Muscle of leg (tissue), 11 donors: Measurements from ENCODE around the gene RRAD. TPM values are rescaled to one million over a fixed set of nuclear protein-coding genes. Genes with fewer than 3 reads are reported as not detected.

Experiments
- DNase-seq: peaks from one replicate; pipeline ENCODE4 v3.0.0; 2013
- H3K27ac ChIP-seq: one replicate; pipeline ENCODE4 v1.5.1; 2013; ENCODE audit warnings: mild to moderate bottlenecking, low read length, control low read depth
- H3K27me3 ChIP-seq: one replicate; pipeline ENCODE4 v1.6.1; 2013; ENCODE audit warnings: low read length; ENCODE audit not compliant: control insufficient read depth, insufficient read depth
- H3K36me3 ChIP-seq: one replicate; pipeline ENCODE4 v1.6.1; 2013; ENCODE audit warnings: low read length; ENCODE audit not compliant: control insufficient read depth, insufficient read depth
- H3K4me1 ChIP-seq: one replicate; pipeline ENCODE4 v1.6.1; 2013; ENCODE audit warnings: low read length; ENCODE audit not compliant: control insufficient read depth, insufficient read depth
- H3K4me3 ChIP-seq: one replicate; pipeline ENCODE4 v1.5.1; 2013; ENCODE audit warnings: low read length, control low read depth
- H3K9me3 ChIP-seq: replicated peaks from 2 replicates; pipeline ENCODE4 v1.6.1; 2013; ENCODE audit warnings: low read depth, low read length; ENCODE audit not compliant: control insufficient read depth
- WGBS: methylation state at CpG from one replicate; pipeline ENCODE4 v1.1.5; 2013; ENCODE audit warnings: missing lambda C conversion rate; ENCODE audit not compliant: insufficient coverage; 5-methylcytosine and 5-hydroxymethylcytosine counted together
- polyA plus RNA-seq, 8 donors: library from polyadenylated mRNA; unstranded; fragments of 120-200 nt; gene quantifications; one replicate each; pipeline versions ENCODE4 v1.2.1 to v1.2.3, GENCODE V29; 2013; ENCODE audit warnings: inconsistent platforms in 1 of 8, low replicate concordance in 1 of 8; ENCODE audit not compliant: insufficient read length in 8 of 8, insufficient read depth in 1 of 8
- total RNA-seq: library from RNA; stranded (reverse); fragments of 120-200 nt; gene quantifications from one replicate; pipeline ENCODE4 v1.2.4, GENCODE V29; 2013

The RRAD gene
- total and polyA plus RNA-seq, 9 donors: 6.0 to 10.7 (median 8.3) TPM

DNA sequence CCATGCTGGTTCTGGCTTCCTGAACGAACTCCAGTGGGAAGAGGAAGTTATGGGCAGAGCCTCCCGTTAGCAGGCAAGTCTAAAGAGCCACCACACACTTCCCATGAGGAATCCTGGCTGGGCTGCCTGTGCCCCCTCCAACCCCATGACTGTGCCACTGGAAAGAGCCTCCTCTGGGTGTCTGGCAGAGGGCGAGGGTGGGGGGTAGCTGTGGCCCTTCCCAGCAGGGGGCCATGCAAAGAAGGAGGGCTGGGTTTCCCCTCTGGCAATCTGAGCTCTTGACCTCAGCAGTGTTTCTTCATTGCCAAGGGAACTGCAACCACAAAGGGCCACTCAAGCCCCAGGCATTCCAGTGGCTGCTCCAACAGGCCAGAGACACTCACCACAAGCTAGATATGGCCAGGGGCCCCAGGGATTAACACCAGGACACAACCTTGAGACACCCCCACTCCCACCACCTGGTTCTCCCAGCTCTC is 1.7 kb upstream of the RRAD start:
- H3K27me3 ChIP-seq: peaks cover 49% of the 10 kb centered on the region
- 45% methylated on average over 2 of the region's 3 CpGs for WGBS
- H3K27ac ChIP-seq: peak overlapping the region; percentile 81
- H3K9me3 ChIP-seq: no peaks in the 10 kb centered on the region
- H3K4me1 ChIP-seq: peaks cover 54% of the 10 kb centered on the region
- peaks cover 11% of the 10 kb centered on the region for H3K36me3 ChIP-seq
- no peak for DNase-seq
- no peak overlapping the region for H3K4me3 ChIP-seq

DNA sequence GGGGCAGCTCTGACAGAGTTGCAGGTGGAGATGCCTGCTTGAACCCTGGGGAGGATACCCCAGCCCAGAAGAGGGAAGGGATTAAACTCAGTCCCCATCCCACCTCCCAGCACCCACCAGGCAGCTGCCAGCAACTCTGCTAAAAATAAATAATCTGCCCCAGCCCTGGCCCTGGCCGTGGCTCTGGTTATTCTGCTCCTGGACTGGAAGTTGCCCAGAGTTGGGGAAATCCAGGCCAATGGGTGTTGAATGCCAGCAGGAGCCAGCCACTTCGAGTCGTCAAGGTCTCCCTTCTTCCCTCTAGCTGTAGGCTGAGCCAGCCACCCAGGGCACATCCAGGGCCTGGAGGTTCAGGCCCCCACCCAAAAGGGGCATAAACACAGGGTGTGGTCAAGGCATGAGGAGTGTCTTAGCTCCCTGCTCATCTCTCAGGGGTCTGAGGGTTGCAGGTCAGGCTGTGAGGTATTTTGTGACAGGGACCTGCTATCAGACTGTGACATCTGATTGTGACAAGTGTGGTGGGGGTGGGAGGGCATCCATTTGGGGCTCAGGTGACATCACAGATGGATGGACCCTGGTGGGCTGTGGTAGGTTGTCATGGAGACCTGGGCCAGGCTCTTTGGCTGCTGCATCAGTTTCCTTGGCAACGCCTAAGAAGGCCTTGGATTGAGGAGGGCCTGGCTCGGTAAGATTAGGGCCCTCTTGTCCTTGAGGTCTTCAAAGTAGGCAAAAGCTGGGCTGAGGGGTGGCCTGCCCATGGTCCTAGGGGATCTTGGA is 1.0 kb upstream of the RRAD start:
- Histone ChIP-seq H3K36me3 (peaks cover 11% of the 10 kb centered on the region), H3K4me1 (peaks cover 57% of the 10 kb centered on the region), H3K27me3 (peaks cover 55% of the 10 kb centered on the region), H3K9me3 (no peaks in the 10 kb centered on the region), H3K4me3 (no peak overlapping the region), H3K27ac (peak overlapping the region; percentile 81)
- WGBS: 70% methylated on average over 2 of the region's 5 CpGs
- DNase-seq: no peak

DNA sequence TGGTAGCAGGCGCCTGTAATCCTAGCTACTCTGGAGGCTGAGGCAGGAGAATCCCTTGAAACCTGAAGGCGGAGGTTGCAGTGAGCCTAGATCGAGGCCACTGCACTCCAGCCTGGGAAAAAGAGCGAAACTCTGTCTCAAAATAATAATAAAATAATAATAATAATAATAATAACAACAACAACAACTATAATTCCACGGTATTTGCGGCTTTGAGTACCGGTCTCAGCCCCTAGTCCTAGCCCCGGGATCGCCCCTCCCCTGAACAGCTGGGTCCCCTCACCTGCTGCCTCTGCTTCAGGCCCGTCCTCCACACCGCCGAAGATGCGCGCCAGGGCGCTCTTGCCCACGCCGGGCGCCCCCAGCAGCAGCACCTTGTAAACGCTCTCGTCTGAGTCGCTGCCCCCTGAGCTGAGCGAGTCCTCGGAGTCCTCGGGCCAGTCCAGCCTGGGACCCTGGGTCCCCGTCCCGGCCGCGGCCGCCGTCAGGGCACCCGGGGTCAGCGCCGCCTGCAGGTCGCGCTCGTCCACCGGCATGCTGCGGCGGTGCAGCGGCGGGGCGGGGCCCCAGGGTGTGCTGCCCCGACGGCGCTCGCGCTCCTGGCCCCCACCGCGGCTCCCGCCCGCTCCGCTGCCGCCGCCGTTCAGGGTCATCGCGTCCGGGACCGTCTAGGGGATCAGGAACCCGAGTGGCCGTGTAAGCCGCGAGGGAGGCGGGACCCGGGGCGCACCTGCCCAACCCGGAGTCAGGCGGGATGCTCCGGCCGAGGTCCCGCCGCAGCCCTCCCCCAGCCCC is 611 bp downstream of the RRAD start:
- H3K9me3 ChIP-seq: no peaks in the 10 kb centered on the region
- H3K27me3 ChIP-seq: peaks cover 66% of the 10 kb centered on the region
- H3K4me3 ChIP-seq: peak overlapping the region; percentile 33
- no peak for DNase-seq
- H3K27ac ChIP-seq: peak overlapping the region; percentile 51
- WGBS: 2% methylated on average over 66 of the region's 72 CpGs
- H3K36me3 ChIP-seq: peaks cover 7% of the 10 kb centered on the region
- peaks cover 67% of the 10 kb centered on the region for H3K4me1 ChIP-seq

DNA sequence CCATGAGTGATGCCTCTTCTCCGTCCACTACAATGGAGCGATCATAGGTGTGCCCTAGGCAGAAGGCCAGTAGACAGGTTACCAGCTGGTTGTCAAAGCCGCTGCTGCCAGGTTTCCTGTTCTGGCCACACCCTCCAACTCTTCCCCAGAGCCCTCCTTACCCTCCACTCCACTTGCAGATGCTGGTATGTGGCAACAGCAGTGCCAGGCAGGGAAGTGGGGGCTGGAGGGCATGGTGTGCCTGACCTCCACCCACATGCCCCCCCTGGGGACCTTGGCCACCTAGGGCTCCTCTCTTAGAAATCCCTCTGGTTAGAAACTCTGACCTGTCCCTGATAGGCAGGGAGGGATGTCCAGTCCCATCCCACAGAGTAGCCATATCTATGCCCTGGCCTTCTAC is 1.5 kb downstream of the RRAD start:
- Histone ChIP-seq H3K9me3 (no peaks in the 10 kb centered on the region), H3K4me3 (no peak overlapping the region), H3K4me1 (peaks cover 76% of the 10 kb centered on the region), H3K27me3 (peaks cover 68% of the 10 kb centered on the region), H3K27ac (no peak overlapping the region), H3K36me3 (peaks cover 7% of the 10 kb centered on the region)
- DNase-seq: no peak
- WGBS: 88% methylated on average over 2 of the region's 3 CpGs

DNA sequence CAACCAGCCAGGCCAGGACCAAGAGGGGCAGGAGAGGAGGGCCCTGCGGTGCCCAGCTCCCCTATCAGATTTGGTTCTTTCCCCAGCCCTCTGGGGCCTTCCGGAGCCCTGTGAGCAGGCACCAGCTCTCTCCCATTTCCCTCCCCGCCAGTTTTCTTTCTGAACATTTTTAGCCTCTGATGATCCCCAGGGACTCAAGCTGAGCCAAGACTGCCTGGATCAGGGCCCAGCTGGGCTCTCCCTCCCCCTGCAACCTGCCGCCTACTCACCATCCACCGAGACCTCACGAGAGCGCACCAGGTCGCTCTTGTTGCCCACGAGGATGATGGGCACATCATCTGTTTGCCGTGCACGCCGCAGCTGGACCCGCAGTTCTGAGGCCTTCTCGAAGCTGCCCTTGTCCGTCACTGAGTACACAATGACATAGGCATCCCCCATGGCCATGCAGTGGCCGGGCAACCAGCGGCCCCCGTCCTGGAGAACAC is 2.0 kb downstream of the RRAD start:
- peaks cover 7% of the 10 kb centered on the region for H3K36me3 ChIP-seq
- H3K4me3 ChIP-seq: no peak overlapping the region
- 54% methylated on average over 18 of the region's 18 CpGs for WGBS
- DNase-seq: no peak
- no peaks in the 10 kb centered on the region for H3K9me3 ChIP-seq
- H3K27ac ChIP-seq: peak overlapping the region; percentile 13
- H3K4me1 ChIP-seq: peaks cover 73% of the 10 kb centered on the region
- H3K27me3 ChIP-seq: peaks cover 68% of the 10 kb centered on the region

DNA sequence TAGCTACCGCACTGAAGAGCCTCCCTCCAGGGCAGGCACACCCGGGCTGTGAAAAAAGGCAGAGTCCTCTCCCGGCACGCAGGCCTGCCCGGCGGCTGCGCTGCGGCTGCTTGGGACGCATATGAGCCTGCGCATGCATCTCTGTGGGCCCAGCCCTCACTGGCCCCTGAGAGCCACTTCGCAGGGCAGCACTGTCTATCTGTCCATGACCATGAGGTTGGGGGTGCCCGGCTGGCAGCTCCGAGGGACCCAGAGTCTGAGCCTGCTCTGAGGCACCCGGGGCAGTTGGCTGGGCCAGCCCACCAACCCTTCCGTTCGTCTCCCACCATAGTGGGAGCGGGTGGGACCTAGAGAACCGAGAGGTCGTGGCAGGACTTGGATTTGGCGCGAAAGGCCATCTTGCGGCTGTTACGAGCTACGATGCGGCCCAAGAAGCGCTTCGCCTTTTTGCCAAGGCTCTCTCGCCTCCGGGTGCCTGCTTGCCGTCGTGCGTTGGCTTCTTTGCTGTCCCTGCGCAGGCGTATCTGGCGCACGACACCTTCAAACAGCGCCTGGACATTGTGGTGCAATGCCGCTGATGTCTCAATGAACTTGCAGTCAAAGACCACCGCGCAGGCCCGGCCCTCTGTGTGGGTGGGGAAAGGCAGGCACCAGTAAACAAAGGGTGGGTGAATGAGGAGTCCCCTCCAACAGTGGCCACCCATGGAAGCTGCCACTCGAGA is 3.4 kb downstream of the RRAD start:
- H3K4me3 ChIP-seq: no peak overlapping the region
- H3K36me3 ChIP-seq: peaks cover 7% of the 10 kb centered on the region
- H3K27me3 ChIP-seq: peaks cover 65% of the 10 kb centered on the region
- no peaks in the 10 kb centered on the region for H3K9me3 ChIP-seq
- H3K27ac ChIP-seq: no peak overlapping the region
- no peak for DNase-seq
- H3K4me1 ChIP-seq: peaks cover 60% of the 10 kb centered on the region
- 66% methylated on average over 42 of the region's 42 CpGs for WGBS

DNA sequence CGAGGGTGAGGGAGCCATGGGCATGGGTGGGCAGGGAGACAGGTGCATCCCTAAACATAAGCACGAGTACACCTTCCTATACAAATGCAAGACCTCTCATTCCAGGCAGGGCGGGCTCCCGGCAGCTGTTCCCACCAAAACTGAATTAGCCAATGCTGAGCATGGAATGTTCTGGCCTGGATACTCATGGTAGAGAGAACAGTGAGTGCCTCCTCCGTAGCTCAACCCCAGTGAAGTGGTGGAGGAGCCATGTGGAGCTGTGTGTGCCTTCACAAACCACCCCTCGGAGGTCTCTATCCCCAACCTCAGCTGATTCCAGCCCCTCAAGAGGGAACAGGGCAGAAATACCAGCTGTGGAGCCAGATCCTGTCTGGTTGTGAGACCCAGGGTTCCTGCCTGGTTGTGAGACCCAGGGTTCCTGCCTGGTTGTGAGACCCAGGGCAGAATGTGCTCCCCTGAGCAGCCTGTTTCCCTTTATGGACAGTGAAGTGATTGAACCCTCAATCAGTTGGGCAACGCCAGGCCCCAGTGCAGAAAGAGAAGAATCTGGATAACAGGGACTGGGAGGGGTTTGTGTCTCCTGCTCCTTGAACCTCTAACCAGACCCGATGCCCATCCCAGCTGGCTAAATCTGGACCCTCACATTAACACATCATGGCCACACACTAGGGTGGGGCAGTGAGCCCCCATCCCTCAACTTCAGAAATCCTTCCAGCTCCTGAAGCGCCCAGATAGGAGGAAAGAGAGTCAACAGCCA is 4.2 kb downstream of the RRAD start:
- Histone ChIP-seq H3K27ac (no peak overlapping the region), H3K9me3 (no peaks in the 10 kb centered on the region), H3K4me3 (no peak overlapping the region), H3K36me3 (peaks cover 7% of the 10 kb centered on the region), H3K4me1 (peaks cover 52% of the 10 kb centered on the region), H3K27me3 (peaks cover 61% of the 10 kb centered on the region)
- no peak for DNase-seq
- 55% methylated on average over 3 of the region's 9 CpGs for WGBS

DNA sequence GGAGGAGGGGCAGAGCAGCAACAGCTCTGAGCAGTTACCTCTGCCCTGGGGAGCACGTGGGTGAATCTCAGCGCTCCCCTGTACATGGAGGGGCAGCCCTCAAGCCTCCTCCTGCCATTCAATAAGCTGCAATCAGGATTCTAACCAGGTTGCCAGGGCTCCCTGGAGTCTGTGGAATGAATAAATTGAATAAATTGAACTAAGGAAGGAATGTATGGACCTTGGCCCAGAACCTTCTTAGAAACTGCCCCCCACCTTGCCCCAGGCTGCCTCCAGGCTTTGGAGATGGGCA is 5.1 kb downstream of the RRAD start:
- Histone ChIP-seq H3K4me3 (no peak overlapping the region), H3K27ac (no peak overlapping the region), H3K9me3 (no peaks in the 10 kb centered on the region), H3K36me3 (peaks cover 7% of the 10 kb centered on the region), H3K27me3 (peaks cover 56% of the 10 kb centered on the region), H3K4me1 (peaks cover 43% of the 10 kb centered on the region)
- DNase-seq: no peak
- no CpG with 5 or more reads among the region's 2 CpGs for WGBS

DNA sequence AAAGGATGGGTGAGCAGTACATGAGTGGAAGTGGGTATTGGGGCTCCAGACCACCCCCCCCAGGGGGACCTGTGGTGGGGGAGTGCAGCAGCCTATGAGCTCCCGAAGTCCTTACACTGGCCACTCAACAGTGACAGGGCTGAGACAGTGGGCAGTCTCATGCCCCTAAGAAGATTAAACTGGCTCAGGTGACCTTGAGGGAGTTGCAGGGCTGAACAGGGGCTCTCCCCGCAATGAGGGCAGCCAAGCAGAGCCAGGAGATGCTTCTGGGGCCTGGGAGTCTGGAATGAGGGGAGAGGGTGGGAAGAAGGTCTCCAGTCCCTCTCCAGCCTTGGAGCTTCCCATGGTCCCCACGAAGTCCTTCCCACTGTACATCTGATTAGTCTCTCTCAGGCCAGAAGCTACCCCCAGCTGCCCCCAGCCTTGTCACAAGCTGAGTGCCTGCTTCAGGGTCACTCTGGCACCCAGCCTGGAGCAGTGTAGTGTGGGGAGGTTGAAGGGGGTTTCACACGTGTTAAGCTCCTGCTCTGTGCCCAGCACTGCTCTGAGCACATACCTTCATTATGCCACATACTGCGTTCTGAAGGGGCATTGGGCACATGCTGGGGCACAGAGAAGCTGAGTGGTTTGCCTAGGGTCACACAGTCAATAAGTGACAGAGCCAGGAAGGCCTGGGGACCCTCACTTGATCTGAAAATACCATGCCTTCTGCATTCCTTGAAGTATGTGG is 5.6 kb downstream of the RRAD start:
- Histone ChIP-seq H3K4me1 (peaks cover 41% of the 10 kb centered on the region), H3K27me3 (peaks cover 55% of the 10 kb centered on the region), H3K4me3 (no peak overlapping the region), H3K36me3 (peaks cover 7% of the 10 kb centered on the region), H3K9me3 (no peaks in the 10 kb centered on the region), H3K27ac (no peak overlapping the region)
- 71% methylated on average over 1 of the region's 5 CpGs for WGBS
- no peak for DNase-seq
